Brain microvascular endothelial cell (primary cell): Measurements from ENCODE around the gene KANSL1.
"Not testable (repeated sequence)": the region's sequence is repeated elsewhere in the genome, so short reads cannot be mapped to it uniquely, and the experiment has no call there.

Experiments
- DNase-seq: peaks from one replicate; pipeline ENCODE4 v3.0.0-alpha.2; 2020
- H3K27ac ChIP-seq: fragments of 250-450 bp; sonication (Bioruptor Pico); 2 replicates; pipeline ENCODE4 v1.5.1; 2020; ENCODE audit warnings: mild to moderate bottlenecking, moderate library complexity
- H3K27me3 ChIP-seq: fragments of 250-450 bp; sonication (Bioruptor Pico); replicated peaks from 2 replicates; pipeline ENCODE4 v1.5.1; 2020; ENCODE audit warnings: mild to moderate bottlenecking
- H3K36me3 ChIP-seq: fragments of 250-450 bp; sonication (Bioruptor Pico); replicated peaks from 2 replicates; pipeline ENCODE4 v1.5.1; 2020; ENCODE audit warnings: mild to moderate bottlenecking
- H3K4me3 ChIP-seq: 2 replicates; pipeline ENCODE4 v1.5.1; 2011; ENCODE audit warnings: low read depth, mild to moderate bottlenecking, control low read depth, low read length, moderate library complexity
- in situ Hi-C: cut with HindIII; loops from 2 replicates; pipeline ENCODE4 v1.10.0; 2017; ENCODE audit warnings: low sequenced_read_pairs, low pct_ligation_motif_present
- TF ChIP-seq, protein P1 (sequence below): IDR thresholded peaks from 2 replicates; pipeline ENCODE4 v1.5.1; 2011; ENCODE audit warnings: low read depth, mild to moderate bottlenecking, moderate library complexity, low read length, control low read depth, inconsistent platforms; ENCODE audit errors: missing control alignments

Gene KANSL1

DNA sequence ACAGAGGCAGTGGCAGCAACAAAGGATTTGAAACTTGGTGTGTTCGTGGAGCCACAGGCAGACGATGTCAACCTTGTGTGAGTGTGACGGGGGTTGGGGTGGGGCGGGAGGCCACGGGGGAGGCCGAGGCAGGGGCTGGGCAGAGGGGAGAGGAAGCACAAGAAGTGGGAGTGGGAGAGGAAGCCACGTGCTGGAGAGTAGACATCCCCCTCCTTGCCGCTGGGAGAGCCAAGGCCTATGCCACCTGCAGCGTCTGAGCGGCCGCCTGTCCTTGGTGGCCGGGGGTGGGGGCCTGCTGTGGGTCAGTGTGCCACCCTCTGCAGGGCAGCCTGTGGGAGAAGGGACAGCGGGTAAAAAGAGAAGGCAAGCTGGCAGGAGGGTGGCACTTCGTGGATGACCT, 168.6 kb downstream of the KANSL1 start:
- H3K27ac ChIP-seq = no peak overlapping the region
- no peaks in the 10 kb centered on the region for H3K27me3 ChIP-seq
- in situ Hi-C loops = no loop called here
- no peak overlapping the region for H3K4me3 ChIP-seq
- TF ChIP-seq, protein P1, sequence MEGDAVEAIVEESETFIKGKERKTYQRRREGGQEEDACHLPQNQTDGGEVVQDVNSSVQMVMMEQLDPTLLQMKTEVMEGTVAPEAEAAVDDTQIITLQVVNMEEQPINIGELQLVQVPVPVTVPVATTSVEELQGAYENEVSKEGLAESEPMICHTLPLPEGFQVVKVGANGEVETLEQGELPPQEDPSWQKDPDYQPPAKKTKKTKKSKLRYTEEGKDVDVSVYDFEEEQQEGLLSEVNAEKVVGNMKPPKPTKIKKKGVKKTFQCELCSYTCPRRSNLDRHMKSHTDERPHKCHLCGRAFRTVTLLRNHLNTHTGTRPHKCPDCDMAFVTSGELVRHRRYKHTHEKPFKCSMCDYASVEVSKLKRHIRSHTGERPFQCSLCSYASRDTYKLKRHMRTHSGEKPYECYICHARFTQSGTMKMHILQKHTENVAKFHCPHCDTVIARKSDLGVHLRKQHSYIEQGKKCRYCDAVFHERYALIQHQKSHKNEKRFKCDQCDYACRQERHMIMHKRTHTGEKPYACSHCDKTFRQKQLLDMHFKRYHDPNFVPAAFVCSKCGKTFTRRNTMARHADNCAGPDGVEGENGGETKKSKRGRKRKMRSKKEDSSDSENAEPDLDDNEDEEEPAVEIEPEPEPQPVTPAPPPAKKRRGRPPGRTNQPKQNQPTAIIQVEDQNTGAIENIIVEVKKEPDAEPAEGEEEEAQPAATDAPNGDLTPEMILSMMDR = no peak
- DNase-seq = no peak
- peaks cover 13% of the 10 kb centered on the region for H3K36me3 ChIP-seq

DNA sequence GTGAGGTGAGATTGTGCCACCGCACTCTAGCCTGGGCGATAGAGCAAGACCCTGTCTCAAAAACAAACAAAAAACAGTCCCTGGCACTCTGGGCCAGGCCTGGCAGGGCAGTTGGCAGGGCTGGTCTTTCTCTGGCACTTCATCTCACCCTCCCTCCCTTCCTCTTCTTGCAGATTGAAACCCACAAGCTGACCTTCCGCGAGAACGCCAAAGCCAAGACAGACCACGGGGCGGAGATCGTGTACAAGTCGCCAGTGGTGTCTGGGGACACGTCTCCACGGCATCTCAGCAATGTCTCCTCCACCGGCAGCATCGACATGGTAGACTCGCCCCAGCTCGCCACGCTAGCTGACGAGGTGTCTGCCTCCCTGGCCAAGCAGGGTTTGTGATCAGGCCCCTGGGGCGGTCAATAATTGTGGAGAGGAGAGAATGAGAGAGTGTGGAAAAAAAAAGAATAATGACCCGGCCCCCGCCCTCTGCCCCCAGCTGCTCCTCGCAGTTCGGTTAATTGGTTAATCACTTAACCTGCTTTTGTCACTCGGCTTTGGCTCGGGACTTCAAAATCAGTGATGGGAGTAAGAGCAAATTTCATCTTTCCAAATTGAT, 169.3 kb downstream of the KANSL1 start:
- no peak for DNase-seq
- Histone ChIP-seq H3K27me3 (no peaks in the 10 kb centered on the region), H3K27ac (no peak overlapping the region), H3K4me3 (no peak overlapping the region), H3K36me3 (peaks cover 13% of the 10 kb centered on the region)
- in situ Hi-C loops = no loop called here
- TF ChIP-seq, protein P1 = no peak

DNA sequence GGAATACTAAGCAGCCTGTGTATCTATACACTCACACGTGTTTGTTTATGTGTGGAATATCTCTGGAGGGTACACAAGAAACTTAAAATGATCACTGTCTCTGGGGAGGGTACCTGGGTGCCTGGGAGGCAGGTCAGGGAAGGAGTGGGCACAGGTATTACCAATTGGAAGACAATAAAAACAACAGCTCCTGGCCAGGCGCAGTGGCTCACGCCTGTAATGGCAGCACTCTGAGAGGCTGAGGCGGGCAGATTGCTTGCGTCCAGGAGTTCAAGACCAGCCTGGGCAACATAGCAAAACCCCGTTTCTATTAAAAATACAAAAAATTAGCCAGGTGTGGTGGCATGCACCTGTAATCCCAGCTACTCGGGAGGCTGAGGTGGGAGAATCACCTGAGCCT, 169.9 kb downstream of the KANSL1 start:
- DNase-seq, H3K27me3 ChIP-seq, H3K4me3 ChIP-seq, in situ Hi-C loops, H3K36me3 ChIP-seq, H3K27ac ChIP-seq: not testable (repeated sequence)

DNA sequence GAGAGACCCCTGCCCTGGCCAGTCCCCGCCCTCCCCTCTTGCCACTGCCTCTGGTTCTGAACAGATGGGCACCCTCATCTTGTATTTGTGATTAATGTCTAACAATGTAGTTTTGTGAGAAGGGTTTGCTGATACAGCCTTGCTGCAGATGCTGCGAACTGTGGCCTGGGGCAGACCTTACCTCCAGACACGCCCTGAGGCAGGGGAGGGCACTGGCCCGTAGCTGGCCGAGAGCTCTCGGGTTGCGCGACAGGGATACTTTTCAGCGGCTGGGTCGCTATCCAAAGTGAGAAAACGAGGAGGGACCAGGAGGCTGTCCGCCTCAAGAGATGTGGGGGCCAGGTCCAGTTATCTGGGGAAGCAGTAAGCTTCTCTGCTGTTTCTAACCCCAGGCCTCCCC, 172.2 kb downstream of the KANSL1 start:
- Histone ChIP-seq H3K27me3 (no peaks in the 10 kb centered on the region), H3K36me3 (no peaks in the 10 kb centered on the region), H3K4me3 (no peak overlapping the region), H3K27ac (no peak overlapping the region)
- no peak for DNase-seq
- in situ Hi-C loops = no loop called here
- TF ChIP-seq, protein P1 = no peak

DNA sequence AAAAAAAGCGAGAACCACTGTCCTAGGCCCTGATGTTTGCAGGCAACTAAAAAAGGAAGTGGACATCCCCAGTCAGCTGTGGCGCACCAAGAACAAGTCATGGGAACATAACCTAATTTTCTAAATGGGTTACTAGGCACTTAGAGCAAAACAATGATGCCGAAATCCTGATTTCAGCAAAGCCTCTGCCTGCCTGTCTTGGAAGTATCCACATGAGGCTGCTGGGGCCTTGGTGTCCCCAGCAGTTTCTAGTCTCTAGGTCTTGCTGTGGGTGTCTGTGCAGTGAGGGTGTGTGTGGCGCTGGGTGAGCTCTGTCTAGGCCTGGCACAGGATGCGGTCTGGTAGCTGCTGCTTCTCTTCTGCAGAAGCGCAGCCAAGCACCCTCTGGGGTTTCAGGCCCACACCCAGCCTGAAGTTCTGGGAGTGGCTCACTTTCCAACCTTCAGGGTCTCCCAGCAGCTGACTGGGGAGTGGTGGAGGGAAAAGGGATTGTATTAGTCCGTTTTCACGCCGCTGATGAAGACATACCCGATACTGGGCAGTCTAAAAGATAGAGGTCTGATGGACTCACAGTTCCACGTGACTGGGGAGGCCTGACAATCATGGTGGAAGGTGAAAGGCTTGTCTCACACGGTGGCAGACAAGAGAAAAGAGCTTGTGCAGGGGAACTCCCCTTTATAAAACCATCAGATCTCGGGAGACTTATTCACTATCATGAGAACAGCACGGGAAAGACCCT, 173.0 kb downstream of the KANSL1 start:
- in situ Hi-C loops = no loop called here
- no peak overlapping the region for H3K4me3 ChIP-seq
- H3K27me3 ChIP-seq = no peaks in the 10 kb centered on the region
- no peak overlapping the region for H3K27ac ChIP-seq
- no peak for DNase-seq
- TF ChIP-seq, protein P1 = no peak
- H3K36me3 ChIP-seq = no peaks in the 10 kb centered on the region

DNA sequence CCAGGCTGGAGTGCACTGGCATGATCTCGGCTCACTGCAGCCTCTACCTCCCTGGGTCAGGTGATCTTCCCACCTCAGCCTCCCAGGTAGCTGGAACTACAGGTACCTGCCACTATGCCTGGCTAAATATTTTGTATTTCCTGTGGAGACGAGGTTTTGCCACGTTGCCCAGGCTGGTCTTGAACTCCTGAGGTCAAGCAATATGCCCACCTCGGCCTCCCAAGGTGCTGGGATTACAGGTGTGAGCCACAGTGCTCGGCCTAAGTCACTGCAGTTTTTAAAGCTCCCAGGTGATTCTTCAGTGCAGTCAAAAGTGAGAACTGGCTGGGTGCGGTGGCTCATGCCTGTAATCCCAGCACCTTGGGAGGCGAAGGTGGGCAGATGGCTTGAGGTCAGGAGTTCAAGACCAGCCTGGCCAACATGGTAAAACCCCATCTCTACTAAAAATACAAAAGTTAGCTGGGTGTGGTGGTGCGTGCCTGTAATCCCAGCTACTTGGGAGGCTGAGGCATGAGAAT, 173.8 kb downstream of the KANSL1 start:
- H3K27me3 ChIP-seq, DNase-seq, in situ Hi-C loops, H3K27ac ChIP-seq, H3K36me3 ChIP-seq, H3K4me3 ChIP-seq: not testable (repeated sequence)
